ENCODE results near the gene BANF2.

Gene BANF2

GRCh38 chr20:17688965-17689364 lies 10.8 kb upstream of the BANF2 start:
- POLR2A ChIA-PET, result no interaction called here
- H3K36me3 ChIP-seq (ENCODE audit: control insufficient read depth in 4 of 4, insufficient read depth in 4 of 4, low read length in 3 of 4), result no peaks in the 10 kb centered on the region
- H3K4me1 ChIP-seq (ENCODE audit: control extremely low read depth in 1 of 4, control insufficient read depth in 4 of 4, insufficient read depth in 4 of 4, low read length in 3 of 4), result peaks cover 0 to 5% (median 0%) of the 10 kb centered on the region in 4 experiments
- no peak overlapping the region for H3K4me3 ChIP-seq (ENCODE audit: control insufficient read depth in 1 of 7, extremely low read depth in 1 of 7, insufficient read depth in 4 of 7, low read depth in 2 of 7, low read length in 6 of 7)
- peaks cover 3 to 19% (median 5%) of the 10 kb centered on the region in 5 experiments for H3K9me3 ChIP-seq (ENCODE audit: control extremely low read depth in 1 of 5, control insufficient read depth in 4 of 5, insufficient read depth in 2 of 5, low read depth in 1 of 5, low read length in 4 of 5)
- CTCF ChIA-PET, result no interaction called here
- peaks cover 0 to 2% (median 0%) of the 10 kb centered on the region in 5 experiments for H3K27me3 ChIP-seq (replicated peaks in 2 of 5; ENCODE audit: control insufficient read depth in 4 of 5, insufficient read depth in 5 of 5, low read length in 4 of 5)
- DNase-seq, result no peak
- WGBS (ENCODE audit: insufficient coverage), result no CpG with 5 or more reads among the region's 2 CpGs
- H3K27ac ChIP-seq (ENCODE audit: insufficient read depth in 1 of 2, low read depth in 1 of 2, low read length in 2 of 2, poor library complexity in 1 of 2, severe bottlenecking in 2 of 2), result no peak overlapping the region

- H3K36me3 ChIP-seq (ENCODE audit: control insufficient read depth in 4 of 4, insufficient read depth in 4 of 4, low read length in 3 of 4), result no peaks in the 10 kb centered on the region
- WGBS (ENCODE audit: insufficient coverage), result 95% methylated on average over 2 of the region's 2 CpGs
- H3K4me3 ChIP-seq (ENCODE audit: control insufficient read depth in 1 of 7, extremely low read depth in 1 of 7, insufficient read depth in 4 of 7, low read depth in 2 of 7, low read length in 6 of 7), result no peak overlapping the region
- H3K9me3 ChIP-seq (ENCODE audit: control extremely low read depth in 1 of 5, control insufficient read depth in 4 of 5, insufficient read depth in 2 of 5, low read depth in 1 of 5, low read length in 4 of 5), result peaks cover 3 to 19% (median 5%) of the 10 kb centered on the region in 5 experiments
- H3K27me3 ChIP-seq (replicated peaks in 2 of 5; ENCODE audit: control insufficient read depth in 4 of 5, insufficient read depth in 5 of 5, low read length in 4 of 5), result peaks cover 0 to 2% (median 0%) of the 10 kb centered on the region in 5 experiments
- H3K4me1 ChIP-seq (ENCODE audit: control extremely low read depth in 1 of 4, control insufficient read depth in 4 of 4, insufficient read depth in 4 of 4, low read length in 3 of 4), result peaks cover 0 to 5% (median 0%) of the 10 kb centered on the region in 4 experiments
- H3K27ac ChIP-seq (ENCODE audit: insufficient read depth in 1 of 2, low read depth in 1 of 2, low read length in 2 of 2, poor library complexity in 1 of 2, severe bottlenecking in 2 of 2), result no peak overlapping the region
- CTCF ChIA-PET, result interaction anchor here (2.2 to 2.8 kb wide), 2 partner anchors 8 to 10 kb away, joined by 6 to 11 read pairs; partner anchors contain the start of genes BANF2 and RRBP1
- no peak for DNase-seq
- POLR2A ChIA-PET, result no interaction called here
These were observed 9.6 kb upstream of the BANF2 start for GRCh38 chr20:17690144-17690543.

GRCh38 chr20:17691758-17692157 lies 8.0 kb upstream of the BANF2 start:
- WGBS (ENCODE audit: insufficient coverage), result 100% methylated on average over 1 of the region's 2 CpGs
- ChIA-PET CTCF (interaction anchor here (1.6 to 2.8 kb wide), 4 partner anchors 9 to 207 kb away, joined by 5 to 11 read pairs (median 7); partner anchors contain the start of genes BANF2 and RRBP1), POLR2A (no interaction called here)
- Histone ChIP-seq H3K4me3 (ENCODE audit: control insufficient read depth in 1 of 7, extremely low read depth in 1 of 7, insufficient read depth in 4 of 7, low read depth in 2 of 7, low read length in 6 of 7) (no peak overlapping the region), H3K36me3 (ENCODE audit: control insufficient read depth in 4 of 4, insufficient read depth in 4 of 4, low read length in 3 of 4) (no peaks in the 10 kb centered on the region), H3K4me1 (ENCODE audit: control extremely low read depth in 1 of 4, control insufficient read depth in 4 of 4, insufficient read depth in 4 of 4, low read length in 3 of 4) (peaks cover 0 to 5% (median 0%) of the 10 kb centered on the region in 4 experiments), H3K27ac (ENCODE audit: insufficient read depth in 1 of 2, low read depth in 1 of 2, low read length in 2 of 2, poor library complexity in 1 of 2, severe bottlenecking in 2 of 2) (no peak overlapping the region), H3K27me3 (replicated peaks in 2 of 5; ENCODE audit: control insufficient read depth in 4 of 5, insufficient read depth in 5 of 5, low read length in 4 of 5) (peaks cover 0 to 2% (median 0%) of the 10 kb centered on the region in 5 experiments), H3K9me3 (ENCODE audit: control extremely low read depth in 1 of 5, control insufficient read depth in 4 of 5, insufficient read depth in 2 of 5, low read depth in 1 of 5, low read length in 4 of 5) (peaks cover 4 to 16% (median 7%) of the 10 kb centered on the region in 5 experiments)
- DNase-seq, result no peak

GRCh38 chr20:17693444-17694001 lies 6.2 kb upstream of the BANF2 start:
- H3K4me3 ChIP-seq (ENCODE audit: control insufficient read depth in 1 of 7, extremely low read depth in 1 of 7, insufficient read depth in 4 of 7, low read depth in 2 of 7, low read length in 6 of 7), result no peak overlapping the region
- no peaks in the 10 kb centered on the region for H3K36me3 ChIP-seq (ENCODE audit: control insufficient read depth in 4 of 4, insufficient read depth in 4 of 4, low read length in 3 of 4)
- 93% methylated on average over 17 of the region's 18 CpGs for WGBS (ENCODE audit: insufficient coverage)
- no peak overlapping the region for H3K27ac ChIP-seq (ENCODE audit: insufficient read depth in 1 of 2, low read depth in 1 of 2, low read length in 2 of 2, poor library complexity in 1 of 2, severe bottlenecking in 2 of 2)
- peaks cover 0 to 5% (median 0%) of the 10 kb centered on the region in 4 experiments for H3K4me1 ChIP-seq (ENCODE audit: control extremely low read depth in 1 of 4, control insufficient read depth in 4 of 4, insufficient read depth in 4 of 4, low read length in 3 of 4)
- CTCF ChIA-PET, result interaction anchor here (1.3 to 1.4 kb wide), 2 partner anchors 11 to 16 kb away, joined by 3 to 4 read pairs; partner anchors contain the start of gene RRBP1
- POLR2A ChIA-PET, result no interaction called here
- peaks cover 4 to 9% (median 7%) of the 10 kb centered on the region in 5 experiments for H3K9me3 ChIP-seq (ENCODE audit: control extremely low read depth in 1 of 5, control insufficient read depth in 4 of 5, insufficient read depth in 2 of 5, low read depth in 1 of 5, low read length in 4 of 5)
- DNase-seq, result no peak
- peaks cover 0 to 2% (median 0%) of the 10 kb centered on the region in 5 experiments for H3K27me3 ChIP-seq (replicated peaks in 2 of 5; ENCODE audit: control insufficient read depth in 4 of 5, insufficient read depth in 5 of 5, low read length in 4 of 5)

- Histone ChIP-seq H3K27ac (ENCODE audit: insufficient read depth in 1 of 2, low read depth in 1 of 2, low read length in 2 of 2, poor library complexity in 1 of 2, severe bottlenecking in 2 of 2) (no peak overlapping the region), H3K9me3 (ENCODE audit: control extremely low read depth in 1 of 5, control insufficient read depth in 4 of 5, insufficient read depth in 2 of 5, low read depth in 1 of 5, low read length in 4 of 5) (peaks cover 4 to 9% (median 7%) of the 10 kb centered on the region in 5 experiments), H3K36me3 (ENCODE audit: control insufficient read depth in 4 of 4, insufficient read depth in 4 of 4, low read length in 3 of 4) (no peaks in the 10 kb centered on the region), H3K4me3 (ENCODE audit: control insufficient read depth in 1 of 7, extremely low read depth in 1 of 7, insufficient read depth in 4 of 7, low read depth in 2 of 7, low read length in 6 of 7) (no peak overlapping the region), H3K27me3 (replicated peaks in 2 of 5; ENCODE audit: control insufficient read depth in 4 of 5, insufficient read depth in 5 of 5, low read length in 4 of 5) (no peaks in the 10 kb centered on the region), H3K4me1 (ENCODE audit: control extremely low read depth in 1 of 4, control insufficient read depth in 4 of 4, insufficient read depth in 4 of 4, low read length in 3 of 4) (peaks cover 0 to 5% (median 0%) of the 10 kb centered on the region in 4 experiments)
- ChIA-PET CTCF (interaction anchor here (1.4 kb wide), 1 partner anchor 12 kb away, joined by 4 read pairs; the partner anchor contains the start of gene RRBP1), POLR2A (no interaction called here)
- 20% methylated on average over 1 of the region's 3 CpGs for WGBS (ENCODE audit: insufficient coverage)
- no peak for DNase-seq
These were observed 5.0 kb upstream of the BANF2 start for GRCh38 chr20:17694767-17695166.

- no peak overlapping the region for H3K27ac ChIP-seq (ENCODE audit: insufficient read depth in 1 of 2, low read depth in 1 of 2, low read length in 2 of 2, poor library complexity in 1 of 2, severe bottlenecking in 2 of 2)
- WGBS (ENCODE audit: insufficient coverage), result no CpG with 5 or more reads among the region's 1 CpG
- peaks cover 0 to 4% (median 0%) of the 10 kb centered on the region in 4 experiments for H3K4me1 ChIP-seq (ENCODE audit: control extremely low read depth in 1 of 4, control insufficient read depth in 4 of 4, insufficient read depth in 4 of 4, low read length in 3 of 4)
- CTCF ChIA-PET, result interaction anchor here (1.0 kb wide), 1 partner anchor 13 kb away, joined by 3 read pairs; no protein-coding TSS in a partner anchor
- H3K4me3 ChIP-seq (ENCODE audit: control insufficient read depth in 1 of 7, extremely low read depth in 1 of 7, insufficient read depth in 4 of 7, low read depth in 2 of 7, low read length in 6 of 7), result no peak overlapping the region
- no peaks in the 10 kb centered on the region for H3K36me3 ChIP-seq (ENCODE audit: control insufficient read depth in 4 of 4, insufficient read depth in 4 of 4, low read length in 3 of 4)
- no peak for DNase-seq
- no peaks in the 10 kb centered on the region for H3K27me3 ChIP-seq (replicated peaks in 2 of 5; ENCODE audit: control insufficient read depth in 4 of 5, insufficient read depth in 5 of 5, low read length in 4 of 5)
- peaks cover 0 to 4% (median 3%) of the 10 kb centered on the region in 5 experiments for H3K9me3 ChIP-seq (ENCODE audit: control extremely low read depth in 1 of 5, control insufficient read depth in 4 of 5, insufficient read depth in 2 of 5, low read depth in 1 of 5, low read length in 4 of 5)
- POLR2A ChIA-PET, result no interaction called here
These were observed 3.5 kb upstream of the BANF2 start for GRCh38 chr20:17696287-17696686.

- DNase-seq, result no peak
- no peak overlapping the region for H3K4me3 ChIP-seq (ENCODE audit: control insufficient read depth in 1 of 7, extremely low read depth in 1 of 7, insufficient read depth in 4 of 7, low read depth in 2 of 7, low read length in 6 of 7)
- peaks cover 0 to 4% (median 3%) of the 10 kb centered on the region in 5 experiments for H3K9me3 ChIP-seq (ENCODE audit: control extremely low read depth in 1 of 5, control insufficient read depth in 4 of 5, insufficient read depth in 2 of 5, low read depth in 1 of 5, low read length in 4 of 5)
- ChIA-PET CTCF (interaction anchor here (1.0 to 1.3 kb wide), 2 partner anchors 12 to 14 kb away, joined by 3 to 4 read pairs; no protein-coding TSS in a partner anchor), POLR2A (no interaction called here)
- H3K4me1 ChIP-seq (ENCODE audit: control extremely low read depth in 1 of 4, control insufficient read depth in 4 of 4, insufficient read depth in 4 of 4, low read length in 3 of 4), result no peaks in the 10 kb centered on the region
- no peaks in the 10 kb centered on the region for H3K36me3 ChIP-seq (ENCODE audit: control insufficient read depth in 4 of 4, insufficient read depth in 4 of 4, low read length in 3 of 4)
- H3K27me3 ChIP-seq (replicated peaks in 2 of 5; ENCODE audit: control insufficient read depth in 4 of 5, insufficient read depth in 5 of 5, low read length in 4 of 5), result no peaks in the 10 kb centered on the region
- no peak overlapping the region for H3K27ac ChIP-seq (ENCODE audit: insufficient read depth in 1 of 2, low read depth in 1 of 2, low read length in 2 of 2, poor library complexity in 1 of 2, severe bottlenecking in 2 of 2)
- WGBS (ENCODE audit: insufficient coverage), result 100% methylated on average over 1 of the region's 1 CpG
These were observed 2.6 kb upstream of the BANF2 start for GRCh38 chr20:17697171-17697570.

All from common myeloid progenitor, CD34-positive (primary cell).